ENCODE measurements around the gene TRIM47.
A peak's percentile ranks its signal among the peaks of the same experiment; 100 is the strongest.

The TRIM47 gene

GRCh38 chr17:75850928-75851692 is 27.3 kb downstream of the TRIM47 start:
- no peaks in the 10 kb centered on the region for H3K27me3 ChIP-seq
- TF ChIP-seq, protein P1, sequence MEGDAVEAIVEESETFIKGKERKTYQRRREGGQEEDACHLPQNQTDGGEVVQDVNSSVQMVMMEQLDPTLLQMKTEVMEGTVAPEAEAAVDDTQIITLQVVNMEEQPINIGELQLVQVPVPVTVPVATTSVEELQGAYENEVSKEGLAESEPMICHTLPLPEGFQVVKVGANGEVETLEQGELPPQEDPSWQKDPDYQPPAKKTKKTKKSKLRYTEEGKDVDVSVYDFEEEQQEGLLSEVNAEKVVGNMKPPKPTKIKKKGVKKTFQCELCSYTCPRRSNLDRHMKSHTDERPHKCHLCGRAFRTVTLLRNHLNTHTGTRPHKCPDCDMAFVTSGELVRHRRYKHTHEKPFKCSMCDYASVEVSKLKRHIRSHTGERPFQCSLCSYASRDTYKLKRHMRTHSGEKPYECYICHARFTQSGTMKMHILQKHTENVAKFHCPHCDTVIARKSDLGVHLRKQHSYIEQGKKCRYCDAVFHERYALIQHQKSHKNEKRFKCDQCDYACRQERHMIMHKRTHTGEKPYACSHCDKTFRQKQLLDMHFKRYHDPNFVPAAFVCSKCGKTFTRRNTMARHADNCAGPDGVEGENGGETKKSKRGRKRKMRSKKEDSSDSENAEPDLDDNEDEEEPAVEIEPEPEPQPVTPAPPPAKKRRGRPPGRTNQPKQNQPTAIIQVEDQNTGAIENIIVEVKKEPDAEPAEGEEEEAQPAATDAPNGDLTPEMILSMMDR (IDR thresholded peaks at IDR 0.05): no peak
- peaks cover 36 to 42% of the 10 kb centered on the region in 2 experiments for H3K4me1 ChIP-seq (ENCODE audit: control insufficient read depth in 1 of 2, insufficient read depth in 1 of 2, low read depth in 1 of 2, low read length in 1 of 2)
- peaks cover 14% of the 10 kb centered on the region for H3K9me3 ChIP-seq
- H3K36me3 ChIP-seq: peaks cover 67% of the 10 kb centered on the region
- peak overlapping the region; percentile 6 for H3K27ac ChIP-seq
- H3K4me3 ChIP-seq (ENCODE audit: low read depth in 1 of 2, low read length in 1 of 2): no peak overlapping the region

DNA sequence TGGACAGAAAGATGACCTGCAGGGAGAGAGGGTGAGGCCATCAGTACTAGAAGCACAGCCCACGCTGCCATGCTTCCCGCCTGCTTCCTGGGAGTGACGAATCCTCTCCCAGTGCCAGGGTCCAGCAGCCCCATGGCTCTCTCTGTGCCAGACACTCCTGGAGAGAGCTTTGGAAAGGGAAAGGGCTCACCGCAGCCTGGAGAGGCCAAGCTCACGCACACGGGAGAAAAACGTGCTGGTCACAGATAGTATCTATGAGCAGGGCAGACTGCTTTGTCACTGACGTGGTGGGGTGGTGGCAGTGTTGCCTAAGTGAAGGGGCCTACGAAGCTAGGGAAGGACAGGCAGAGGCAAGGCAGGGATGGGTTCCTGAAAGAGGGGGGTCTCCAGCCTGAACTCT is 28.7 kb downstream of the TRIM47 start:
- H3K4me3 ChIP-seq (ENCODE audit: low read depth in 1 of 2, low read length in 1 of 2): no peak overlapping the region
- peak overlapping the region; percentile 98 for H3K27ac ChIP-seq
- TF ChIP-seq, protein P1 (IDR thresholded peaks at IDR 0.05): no peak
- no peaks in the 10 kb centered on the region for H3K27me3 ChIP-seq
- peaks cover 14% of the 10 kb centered on the region for H3K9me3 ChIP-seq
- H3K4me1 ChIP-seq (ENCODE audit: control insufficient read depth in 1 of 2, insufficient read depth in 1 of 2, low read depth in 1 of 2, low read length in 1 of 2): peaks cover 47 to 55% of the 10 kb centered on the region in 2 experiments
- H3K36me3 ChIP-seq: peaks cover 76% of the 10 kb centered on the region

GRCh38 chr17:75849279-75849646 is 29.1 kb downstream of the TRIM47 start:
- TF ChIP-seq, protein P1 (IDR thresholded peaks at IDR 0.05): no peak
- Histone ChIP-seq H3K27me3 (no peaks in the 10 kb centered on the region), H3K36me3 (peaks cover 76% of the 10 kb centered on the region), H3K4me1 (ENCODE audit: control insufficient read depth in 1 of 2, insufficient read depth in 1 of 2, low read depth in 1 of 2, low read length in 1 of 2) (peaks cover 44 to 56% of the 10 kb centered on the region in 2 experiments), H3K27ac (peak overlapping the region; percentile 98), H3K4me3 (ENCODE audit: low read depth in 1 of 2, low read length in 1 of 2) (no peak overlapping the region), H3K9me3 (peaks cover 14% of the 10 kb centered on the region)

DNA sequence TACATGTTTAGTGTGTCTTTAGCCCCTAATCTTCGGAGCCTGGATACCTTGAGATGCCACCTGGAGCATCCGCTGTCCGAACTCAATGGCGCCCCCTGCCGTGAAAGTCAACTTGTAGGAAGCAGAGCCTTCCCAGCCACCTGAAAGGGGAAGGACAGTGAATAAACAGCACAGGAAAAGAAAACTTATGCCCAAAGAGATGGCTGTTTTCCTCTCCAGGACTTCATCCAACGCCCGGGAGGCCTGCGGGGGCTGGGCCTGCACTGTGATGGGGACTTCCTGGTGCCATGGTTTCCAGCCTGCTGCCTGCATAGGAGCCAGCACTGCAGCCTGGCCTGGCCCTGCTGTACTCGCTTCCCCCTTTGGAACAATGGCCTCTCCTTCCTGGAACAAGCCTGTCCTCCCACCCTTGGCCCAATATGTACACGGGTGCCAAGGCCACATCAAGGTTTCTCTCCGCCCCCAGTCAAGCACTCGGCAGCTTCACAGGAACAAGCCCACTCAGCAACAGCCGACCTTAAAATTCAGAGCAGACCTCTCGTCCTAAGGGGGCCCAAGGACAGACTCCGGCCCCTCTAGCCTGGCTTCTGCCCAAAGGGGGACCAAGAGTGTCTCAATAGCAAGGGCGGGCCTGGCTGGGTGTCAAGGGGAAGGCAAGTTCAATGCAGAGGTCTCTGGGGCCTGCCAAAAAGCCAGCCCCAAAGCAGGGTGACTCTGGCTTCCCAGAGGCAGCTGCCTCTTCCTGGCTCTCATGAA is 29.7 kb downstream of the TRIM47 start:
- no peak overlapping the region for H3K4me3 ChIP-seq (ENCODE audit: low read depth in 1 of 2, low read length in 1 of 2)
- no peaks in the 10 kb centered on the region for H3K27me3 ChIP-seq
- peaks cover 14% of the 10 kb centered on the region for H3K9me3 ChIP-seq
- H3K4me1 ChIP-seq (ENCODE audit: control insufficient read depth in 1 of 2, insufficient read depth in 1 of 2, low read depth in 1 of 2, low read length in 1 of 2): peaks cover 38 to 52% of the 10 kb centered on the region in 2 experiments
- H3K27ac ChIP-seq: peak overlapping the region; percentile 98
- peaks cover 76% of the 10 kb centered on the region for H3K36me3 ChIP-seq
- TF ChIP-seq, protein P1 (IDR thresholded peaks at IDR 0.05): peak; percentile 75

- Histone ChIP-seq H3K27ac (peak overlapping the region; percentile 98), H3K9me3 (peaks cover 14% of the 10 kb centered on the region), H3K4me1 (ENCODE audit: control insufficient read depth in 1 of 2, insufficient read depth in 1 of 2, low read depth in 1 of 2, low read length in 1 of 2) (peaks cover 35 to 47% of the 10 kb centered on the region in 2 experiments), H3K36me3 (peaks cover 82% of the 10 kb centered on the region), H3K27me3 (no peaks in the 10 kb centered on the region), H3K4me3 (ENCODE audit: low read depth in 1 of 2, low read length in 1 of 2) (no peak overlapping the region)
- TF ChIP-seq, protein P1 (IDR thresholded peaks at IDR 0.05): no peak
Observed at GRCh38 chr17:75847614-75848522, 30.5 kb downstream of the TRIM47 start.

All from neutrophil (primary cell).